ENCODE data around the gene ST6GALNAC3.
A peak's percentile ranks its signal among the peaks of the same experiment; 100 is the strongest.
"Not testable (repeated sequence)": the region's sequence is repeated elsewhere in the genome, so short reads cannot be mapped to it uniquely, and the experiment has no call there.

Gene ST6GALNAC3

DNA sequence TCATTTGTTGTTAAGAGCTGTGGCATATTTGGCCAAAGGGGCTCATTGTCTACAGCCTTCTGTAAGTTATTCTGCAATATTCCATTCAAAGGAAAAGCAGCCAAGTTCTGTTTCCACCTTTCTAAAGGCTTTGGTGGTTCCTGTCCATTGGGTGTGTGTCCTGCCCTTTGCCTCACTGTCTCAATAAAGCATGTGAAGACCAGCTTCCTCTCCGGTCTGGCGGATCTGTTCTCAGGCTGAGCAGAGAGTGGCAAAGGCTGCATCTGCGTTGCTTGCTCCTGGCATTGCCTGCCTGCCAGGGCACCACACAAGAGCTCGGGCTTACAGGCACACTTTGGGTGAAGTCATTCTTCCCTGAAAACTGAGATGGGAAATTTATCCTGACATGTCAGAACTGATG is 34.9 kb downstream of the ST6GALNAC3 start:
- no peak for DNase-seq (ENCODE audit: low read depth)

DNA sequence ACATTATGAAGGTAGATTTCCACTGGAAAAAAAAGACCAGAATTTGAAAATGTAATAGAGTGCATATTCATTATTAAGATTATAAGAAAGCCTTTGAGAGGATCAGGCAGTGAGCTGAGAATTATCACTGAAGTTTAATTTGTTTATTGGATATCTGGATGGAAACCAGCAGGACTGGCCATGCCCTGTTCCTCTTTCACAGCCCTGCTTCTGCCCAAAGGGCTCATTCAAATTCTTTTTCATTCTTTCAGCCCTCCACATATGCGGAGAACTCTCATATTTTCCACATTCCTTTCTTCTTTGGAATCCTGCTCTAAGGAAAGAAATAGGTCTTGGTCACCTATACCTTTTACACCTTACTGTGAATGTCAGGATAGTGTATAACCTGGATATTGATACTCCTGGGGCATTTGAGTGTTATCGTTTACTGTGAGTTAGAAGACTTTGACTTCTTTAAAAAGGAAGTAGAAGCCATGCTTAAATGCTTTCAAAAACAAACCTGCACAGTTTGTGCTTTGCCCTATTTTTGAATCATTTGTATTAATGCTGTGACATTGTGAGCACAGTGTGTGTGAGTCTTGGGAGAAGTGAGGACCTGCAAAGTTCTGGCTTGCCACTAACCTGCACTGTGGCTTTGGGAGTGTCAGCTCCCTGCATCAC is 35.5 kb downstream of the ST6GALNAC3 start:
- no peak for DNase-seq (ENCODE audit: low read depth)

DNA sequence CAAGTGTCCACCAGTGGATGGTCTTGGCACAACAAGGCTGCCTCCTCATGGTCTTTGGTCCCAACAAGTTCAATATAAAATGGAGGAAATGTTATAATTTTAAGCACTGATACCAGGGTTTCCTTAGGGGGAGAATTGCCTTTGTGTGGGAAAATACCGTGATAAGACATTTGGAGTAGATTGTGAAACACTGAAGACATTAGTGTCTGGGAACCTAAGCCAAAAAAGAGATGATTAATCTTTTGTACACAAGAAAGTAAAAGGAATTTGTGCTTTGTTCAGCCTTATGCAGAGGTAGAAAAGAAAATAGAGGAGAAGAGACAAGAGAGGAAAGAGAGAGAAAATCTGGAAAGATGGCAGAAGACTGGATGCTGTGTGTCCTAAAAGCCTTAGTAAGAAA is 36.1 kb downstream of the ST6GALNAC3 start:
- peak; percentile 21 for DNase-seq (ENCODE audit: low read depth)

DNA sequence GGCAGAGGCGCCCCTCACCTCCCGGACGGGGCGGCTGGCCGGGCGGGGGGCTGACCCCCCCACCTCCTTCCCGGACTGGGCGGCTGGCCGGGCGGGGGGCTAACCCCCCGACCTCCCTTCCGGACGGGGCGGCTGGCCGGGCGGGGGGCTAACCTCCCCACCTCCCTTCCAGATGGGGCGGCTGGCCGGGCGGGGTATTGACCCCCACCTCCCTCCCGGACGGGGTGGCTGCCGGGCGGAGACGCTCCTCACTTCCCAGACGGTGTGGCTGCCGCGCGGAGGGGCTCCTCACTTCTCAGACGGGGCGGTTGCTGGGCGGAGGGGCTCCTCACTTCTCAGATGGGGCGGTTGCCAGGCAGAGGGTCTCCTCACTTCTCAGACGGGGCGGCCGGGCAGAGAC is 37.8 kb downstream of the ST6GALNAC3 start:
- not testable (repeated sequence) for DNase-seq (ENCODE audit: low read depth)

DNA sequence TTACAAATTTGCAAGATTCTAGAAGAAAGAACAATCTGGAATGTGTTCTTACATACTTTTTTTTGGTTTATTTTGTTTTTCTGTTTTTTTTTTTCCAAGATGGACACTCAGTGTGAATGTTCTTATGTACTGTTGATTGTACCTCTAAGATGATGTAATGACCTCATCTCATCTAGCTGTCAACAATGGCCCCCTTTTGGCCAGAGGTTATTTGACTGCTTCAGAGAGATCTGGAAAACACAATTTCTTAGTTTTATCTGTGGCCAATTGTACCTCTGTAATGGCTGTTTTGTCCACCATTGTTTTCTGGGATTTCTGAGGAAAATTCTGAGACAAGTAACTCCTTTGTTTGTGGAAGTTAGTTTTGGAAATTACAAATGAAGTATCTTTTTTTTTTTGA is 38.9 kb downstream of the ST6GALNAC3 start:
- no peak for DNase-seq (ENCODE audit: low read depth)

DNA sequence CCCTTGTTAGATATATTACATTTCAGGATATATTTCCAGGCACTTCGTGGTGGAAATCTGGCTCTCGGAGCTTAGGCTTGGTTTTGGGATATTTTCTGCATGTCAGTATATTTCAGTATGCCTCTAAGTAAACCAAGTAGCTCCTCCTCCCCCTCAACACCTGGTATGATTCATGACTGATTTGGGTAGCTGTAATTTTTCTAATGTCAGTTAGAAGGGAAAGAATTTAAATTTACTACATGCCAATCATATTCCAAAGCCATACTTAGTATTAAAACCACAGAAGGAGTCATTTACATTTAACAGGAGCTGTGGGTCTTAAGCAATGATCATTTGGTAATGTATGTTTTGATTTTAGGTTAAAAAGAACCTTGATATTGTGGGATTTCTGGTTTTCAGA is 40.6 kb downstream of the ST6GALNAC3 start:
- DNase-seq (ENCODE audit: low read depth), result no peak

DNA sequence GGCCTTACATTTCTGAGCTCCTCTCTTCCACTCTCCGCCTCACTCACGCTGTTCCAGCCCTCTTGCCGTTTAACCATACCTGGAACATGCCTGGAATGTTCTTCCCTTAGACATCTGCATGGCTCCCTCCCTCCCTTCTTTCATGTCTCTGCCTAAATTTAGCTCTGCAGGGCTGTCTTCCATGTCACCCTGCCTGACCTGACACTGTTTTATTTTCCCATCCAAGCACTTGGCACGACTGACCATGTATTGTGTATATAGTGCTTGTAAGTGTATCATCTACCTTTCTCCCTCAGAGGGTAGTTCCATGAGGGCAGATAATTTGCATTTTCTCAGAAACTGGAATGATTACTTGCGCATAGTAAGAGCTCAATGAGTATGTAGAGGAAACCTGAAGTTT is 47.3 kb downstream of the ST6GALNAC3 start:
- no peak for DNase-seq (ENCODE audit: low read depth)

DNA sequence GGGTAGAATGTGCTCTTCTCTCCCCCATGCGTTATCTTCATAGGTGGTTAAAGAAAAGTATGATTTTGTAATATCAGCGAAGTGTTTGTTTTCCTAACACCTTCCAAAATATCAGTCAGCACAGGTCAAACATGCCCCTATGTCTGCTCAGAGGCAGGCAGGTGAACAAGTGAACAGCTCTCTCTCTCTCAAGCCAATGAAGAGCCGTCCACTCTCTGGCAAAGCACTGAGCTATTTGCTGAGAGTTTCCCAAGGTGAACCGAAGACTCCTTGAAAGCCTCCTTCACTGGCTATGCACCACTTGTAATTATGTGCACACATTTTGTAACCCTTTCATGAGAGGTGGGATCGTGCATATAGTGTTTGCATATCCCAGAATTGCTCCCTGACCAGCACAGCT is 47.7 kb downstream of the ST6GALNAC3 start:
- no peak for DNase-seq (ENCODE audit: low read depth)

DNA sequence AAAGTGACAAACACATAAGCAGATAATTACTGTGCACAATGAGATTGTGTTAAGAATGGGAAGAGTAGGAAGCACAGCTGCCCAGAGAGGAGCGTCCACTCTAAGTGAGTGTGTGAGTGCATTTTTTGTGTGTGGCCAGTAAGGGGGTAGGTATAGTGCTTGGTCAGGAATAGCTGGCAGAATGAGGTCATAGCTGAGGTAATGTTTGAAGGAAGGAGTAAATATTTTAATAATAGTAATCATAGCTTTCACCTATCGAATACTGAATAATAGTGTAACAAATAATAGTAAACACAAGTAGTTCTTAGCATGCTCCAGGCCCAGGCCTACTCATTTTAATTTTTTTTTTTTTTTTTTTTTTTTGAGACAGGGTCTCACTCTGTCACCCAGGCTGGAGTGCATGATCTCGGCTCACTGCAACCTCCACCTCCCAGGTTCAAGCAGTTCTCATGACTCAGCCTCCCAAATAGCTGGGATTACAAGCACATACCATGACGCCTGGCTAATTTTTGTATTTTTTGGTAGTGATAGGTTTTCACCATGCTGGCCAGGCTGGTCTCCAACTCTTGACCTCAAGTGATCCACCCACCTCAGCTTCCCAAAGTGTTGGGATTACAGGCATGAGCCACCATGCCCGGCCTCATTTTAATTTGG is 49.0 kb downstream of the ST6GALNAC3 start:
- not testable (repeated sequence) for DNase-seq (ENCODE audit: low read depth)

DNA sequence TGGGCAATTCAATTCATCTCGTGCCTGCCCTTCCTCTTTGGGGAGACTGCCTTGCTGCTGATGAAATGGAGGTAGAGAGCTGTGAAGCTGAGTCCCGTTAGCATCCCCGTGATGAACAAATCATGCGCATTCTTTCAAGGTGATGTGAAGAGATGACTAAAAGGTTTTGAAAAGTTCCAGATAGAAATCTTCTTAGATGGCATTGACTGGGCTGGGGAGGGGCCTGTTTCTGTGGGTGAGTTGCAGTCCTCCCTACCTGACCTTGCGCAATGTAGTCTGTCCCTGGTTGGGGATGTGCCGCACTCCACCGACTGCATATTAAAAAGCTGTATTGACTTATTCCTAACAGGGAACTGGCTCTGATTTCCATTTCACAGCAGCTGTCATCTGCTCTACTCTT is 49.6 kb downstream of the ST6GALNAC3 start:
- DNase-seq (ENCODE audit: low read depth), result no peak

DNA sequence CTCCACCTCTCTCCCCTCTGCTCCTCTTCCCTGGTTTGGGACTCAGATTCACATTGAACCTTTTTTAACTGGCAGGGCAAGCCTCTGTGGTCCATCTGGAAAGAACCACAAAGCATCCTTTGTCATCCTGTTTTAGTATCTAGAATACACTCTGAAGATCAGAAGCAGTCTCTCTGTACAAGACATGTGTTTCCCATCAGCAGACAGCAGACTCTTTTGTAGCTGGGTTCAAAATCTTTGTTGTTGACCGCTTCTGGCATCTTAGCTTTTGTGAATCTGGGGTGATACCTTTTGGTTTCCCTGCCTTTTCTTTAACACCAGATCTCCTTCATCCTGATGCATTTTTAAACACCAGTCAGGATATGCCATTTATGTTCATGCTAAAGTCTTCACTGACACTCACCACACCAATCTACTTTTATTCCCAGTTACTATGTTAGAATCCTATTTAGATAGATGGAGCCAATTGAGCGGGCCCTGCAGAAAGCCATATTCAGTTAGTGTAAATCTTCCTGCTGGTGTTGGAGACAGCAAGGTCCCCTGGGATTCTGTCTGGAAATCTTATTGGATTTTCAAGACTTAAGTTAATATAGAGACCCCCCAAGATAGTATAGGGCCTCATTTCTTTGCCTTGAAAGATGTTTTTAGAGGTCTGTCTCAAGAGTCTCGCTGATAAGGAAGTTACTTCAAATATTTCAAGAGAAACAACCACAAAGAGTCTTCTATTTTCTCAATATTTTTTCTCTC is 51.1 kb downstream of the ST6GALNAC3 start:
- DNase-seq (ENCODE audit: low read depth), result no peak

DNA sequence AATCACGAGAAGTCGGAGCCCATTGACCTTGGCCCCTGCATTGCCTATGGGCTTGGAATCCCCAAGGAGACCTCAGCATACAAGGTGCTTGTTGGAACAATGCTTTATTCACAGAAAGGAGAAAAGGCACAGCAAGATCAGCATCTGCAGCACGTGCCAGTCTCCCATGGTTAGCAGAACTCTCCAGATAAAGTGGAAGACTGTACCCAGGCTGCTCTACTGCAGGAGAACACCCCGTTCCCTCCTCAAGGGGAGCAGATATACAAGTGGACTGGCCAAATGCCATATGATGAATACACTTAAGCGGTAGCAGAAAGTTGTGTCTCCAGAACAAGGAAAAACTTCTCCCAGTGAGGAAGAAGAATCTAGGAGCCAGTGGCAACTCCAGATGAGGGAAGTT is 53.5 kb downstream of the ST6GALNAC3 start:
- DNase-seq (ENCODE audit: low read depth), result no peak

DNA sequence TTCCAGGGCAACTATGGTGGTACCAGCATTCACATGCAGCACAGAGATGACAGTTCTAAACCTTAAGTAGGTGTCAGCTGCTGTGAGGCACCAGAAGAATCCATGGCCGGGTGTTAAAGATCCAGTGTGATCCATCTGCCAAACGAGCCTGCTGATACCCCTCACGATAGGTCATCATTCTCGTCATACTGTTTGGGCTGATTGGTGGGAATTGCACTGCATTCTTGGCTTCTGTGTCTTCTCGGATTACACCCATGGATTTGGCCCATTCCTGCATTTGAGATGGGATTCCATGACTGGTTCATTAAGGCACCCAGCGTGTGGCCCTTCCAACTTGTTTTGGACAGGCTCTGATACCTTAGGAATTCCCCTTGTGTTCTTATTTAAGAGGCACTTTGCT is 55.2 kb downstream of the ST6GALNAC3 start:
- no peak for DNase-seq (ENCODE audit: low read depth)

DNA sequence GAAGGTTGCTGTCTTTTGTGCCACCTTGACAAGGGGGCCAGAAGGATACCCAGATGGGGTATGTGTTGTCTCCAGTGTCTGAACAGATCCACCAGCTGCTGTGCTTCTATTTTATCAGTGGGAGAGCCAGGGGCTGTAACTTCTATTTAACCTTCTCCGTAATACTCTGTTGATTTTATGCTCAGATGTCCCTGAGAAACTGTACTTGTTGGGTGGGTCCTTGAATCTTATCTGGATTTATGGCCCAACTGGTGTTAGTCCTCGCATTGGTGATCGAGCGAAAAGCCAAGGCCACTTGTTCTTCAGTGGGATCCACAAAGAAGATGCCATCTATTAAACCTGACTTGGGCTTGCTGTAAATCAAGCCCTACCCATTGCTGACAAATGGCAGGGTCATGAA is 56.4 kb downstream of the ST6GALNAC3 start:
- DNase-seq (ENCODE audit: low read depth), result no peak

DNA sequence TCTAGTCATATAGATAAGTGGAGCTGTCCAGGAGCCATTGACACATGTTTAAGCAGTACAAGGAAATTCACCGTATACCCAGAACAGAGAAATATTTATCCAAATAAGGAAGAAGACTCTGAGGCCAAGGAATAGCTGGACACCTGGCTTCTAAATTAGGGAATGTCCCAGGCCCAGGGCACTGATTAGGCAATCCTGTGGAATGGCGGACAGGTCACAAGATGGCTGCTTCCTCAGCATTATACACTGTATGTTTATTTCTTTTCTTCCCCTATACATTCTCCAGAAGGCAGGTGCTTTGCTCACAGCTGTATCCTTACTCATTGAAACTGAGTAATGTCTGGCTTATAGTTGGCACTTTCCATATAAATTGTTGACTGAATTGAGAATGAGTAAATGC is 59.4 kb downstream of the ST6GALNAC3 start:
- no peak for DNase-seq (ENCODE audit: low read depth)

DNA sequence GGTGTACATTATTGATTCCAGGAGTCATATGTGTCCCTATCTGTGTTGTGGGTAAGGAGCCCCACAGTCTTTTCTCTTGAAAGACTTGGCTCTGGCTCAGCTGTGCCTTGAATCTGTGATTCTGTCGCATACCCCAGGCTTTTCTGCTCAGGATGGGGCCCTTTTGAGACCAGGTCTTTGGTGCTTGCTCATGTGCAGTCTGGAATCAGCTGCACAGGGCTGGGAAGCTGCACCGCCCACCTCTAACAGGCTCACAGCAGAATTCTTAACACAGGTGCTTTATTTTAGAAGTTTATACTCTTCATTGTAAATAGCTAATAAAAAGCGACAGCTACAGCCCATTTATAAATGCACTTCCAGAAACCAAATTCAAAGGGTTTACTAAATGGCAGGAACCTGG is 61.3 kb downstream of the ST6GALNAC3 start:
- DNase-seq (ENCODE audit: low read depth), result no peak

DNA sequence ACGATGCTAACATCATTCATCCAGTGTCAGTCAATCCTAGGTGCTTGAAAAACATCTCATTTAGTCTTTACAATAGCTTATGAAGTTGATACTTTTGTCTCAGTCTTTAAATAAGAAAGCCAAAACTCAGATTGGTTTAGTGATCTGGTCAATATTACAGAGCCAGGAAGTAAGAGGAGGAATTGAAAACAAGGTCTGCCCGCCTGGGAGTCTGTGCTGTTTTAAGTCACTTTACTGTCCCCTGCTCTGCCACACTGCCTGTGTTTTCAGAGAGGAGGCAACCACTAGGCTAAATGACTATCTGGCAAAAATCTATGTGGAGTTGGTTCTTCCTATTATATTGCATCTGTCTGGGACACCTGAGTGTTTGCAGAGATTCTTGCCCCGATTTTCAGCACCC is 62.3 kb downstream of the ST6GALNAC3 start:
- DNase-seq (ENCODE audit: low read depth), result no peak

DNA sequence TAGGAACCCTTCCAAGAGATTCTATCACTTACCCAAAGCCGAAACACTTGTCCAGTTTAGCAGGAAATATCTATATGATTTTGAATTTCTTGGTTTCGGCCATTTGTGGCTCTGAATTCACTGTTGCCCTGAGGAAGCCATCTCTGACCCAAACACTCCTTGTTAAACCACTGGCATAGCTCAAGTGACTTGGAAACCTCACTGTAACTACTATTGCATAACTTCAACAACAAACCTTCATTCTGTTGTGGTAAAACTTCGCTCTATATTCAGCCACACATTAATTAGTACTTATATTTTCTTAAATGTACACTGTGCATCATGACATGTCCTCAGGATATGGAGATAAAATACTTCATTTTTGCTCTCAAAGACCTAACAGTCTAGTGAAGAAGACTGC is 63.2 kb downstream of the ST6GALNAC3 start:
- no peak for DNase-seq (ENCODE audit: low read depth)

DNA sequence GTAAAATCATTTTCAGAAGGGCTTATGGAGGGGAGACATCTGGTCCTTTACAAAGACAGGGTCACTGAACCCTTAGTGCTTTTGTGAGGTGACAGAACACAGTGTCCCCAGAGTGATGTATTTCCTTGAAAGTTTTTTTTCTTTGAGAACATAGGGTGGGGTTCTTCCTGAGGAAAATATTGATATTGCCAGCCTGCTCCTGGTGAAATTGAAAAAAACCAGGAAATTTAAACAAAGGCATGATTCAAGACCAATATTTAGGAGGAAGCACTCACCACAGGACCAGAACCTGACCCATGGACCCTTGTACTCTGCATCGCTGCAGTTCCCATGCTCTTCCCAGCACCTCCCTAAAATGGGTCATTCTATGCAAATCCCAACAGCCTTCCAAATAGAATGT is 63.7 kb downstream of the ST6GALNAC3 start:
- DNase-seq (ENCODE audit: low read depth), result no peak

DNA sequence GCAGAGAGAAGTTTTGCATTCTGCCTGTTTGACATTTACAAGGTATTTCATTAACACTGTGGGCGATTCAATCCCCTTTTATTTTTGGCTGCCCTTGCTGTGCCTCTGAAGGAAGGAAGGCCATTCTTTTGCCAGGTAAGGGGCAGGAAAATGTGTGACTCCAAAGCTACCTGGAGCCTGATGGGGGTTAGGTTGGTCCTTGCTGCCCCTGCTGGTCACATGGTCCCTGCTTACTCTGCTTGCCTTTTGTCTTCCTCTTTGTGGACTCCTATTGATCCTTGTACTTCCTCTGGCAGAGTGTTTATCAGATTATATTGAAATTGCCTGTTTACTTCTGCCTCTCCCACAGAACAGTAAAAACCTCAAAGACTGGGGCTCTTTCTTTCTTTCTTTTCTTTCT is 65.7 kb downstream of the ST6GALNAC3 start:
- no peak for DNase-seq (ENCODE audit: low read depth)

DNA sequence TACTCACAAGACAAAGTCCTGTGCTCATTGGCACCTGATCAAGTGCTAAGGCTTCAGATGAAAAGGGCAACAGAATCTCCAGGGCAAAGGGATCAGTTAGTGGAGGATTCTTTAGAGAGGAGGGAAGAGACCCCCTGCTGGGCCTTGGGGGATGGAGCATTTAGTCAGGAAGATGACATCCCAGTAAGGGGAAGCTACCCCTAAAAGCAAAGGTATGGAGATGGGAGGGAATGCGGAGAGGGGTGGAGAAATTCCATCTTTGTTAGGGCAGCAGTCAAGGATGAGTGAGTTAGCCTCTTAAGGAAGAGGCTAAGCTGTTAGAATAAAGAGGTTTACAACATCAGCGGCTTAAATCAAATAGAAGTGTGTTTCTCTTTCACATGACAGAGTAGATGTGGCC is 67.4 kb downstream of the ST6GALNAC3 start:
- no peak for DNase-seq (ENCODE audit: low read depth)

DNA sequence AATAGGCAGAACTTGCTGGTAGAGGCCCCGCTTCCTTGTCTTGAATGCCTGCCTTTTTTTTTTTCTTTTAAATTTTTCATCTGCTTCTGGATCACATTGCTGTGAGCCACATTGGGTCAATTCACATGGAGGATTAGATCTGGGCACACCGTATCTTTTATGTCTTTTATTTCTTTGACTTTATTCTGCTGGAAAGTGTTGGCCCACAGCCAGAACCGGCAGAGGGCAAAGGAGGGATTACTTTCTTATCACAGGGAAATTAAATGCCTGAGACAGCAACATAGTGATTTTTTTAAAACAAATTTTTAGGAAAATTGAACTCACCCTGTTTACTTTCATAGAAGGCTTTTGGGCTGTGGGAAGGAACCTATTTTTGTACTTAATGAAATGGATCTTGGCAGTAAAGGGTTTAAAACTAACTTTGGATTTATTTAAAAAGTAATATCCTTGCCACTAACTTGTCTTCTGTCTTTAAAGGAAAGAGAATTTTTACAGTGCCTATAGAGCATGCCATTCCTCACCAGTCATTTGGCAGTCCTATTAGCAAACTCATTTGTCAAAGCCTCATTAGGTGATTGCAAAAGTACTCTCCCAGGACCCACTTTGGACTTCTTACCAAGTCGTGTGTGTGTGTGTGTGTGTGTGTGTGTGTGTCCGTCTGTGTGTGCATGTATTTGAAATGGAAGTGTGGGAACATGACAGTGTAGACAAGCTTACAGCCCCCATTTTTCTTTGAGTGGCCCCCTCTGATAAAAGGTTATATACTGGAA is 68.4 kb downstream of the ST6GALNAC3 start:
- DNase-seq (ENCODE audit: low read depth), result peak; percentile 17

DNA sequence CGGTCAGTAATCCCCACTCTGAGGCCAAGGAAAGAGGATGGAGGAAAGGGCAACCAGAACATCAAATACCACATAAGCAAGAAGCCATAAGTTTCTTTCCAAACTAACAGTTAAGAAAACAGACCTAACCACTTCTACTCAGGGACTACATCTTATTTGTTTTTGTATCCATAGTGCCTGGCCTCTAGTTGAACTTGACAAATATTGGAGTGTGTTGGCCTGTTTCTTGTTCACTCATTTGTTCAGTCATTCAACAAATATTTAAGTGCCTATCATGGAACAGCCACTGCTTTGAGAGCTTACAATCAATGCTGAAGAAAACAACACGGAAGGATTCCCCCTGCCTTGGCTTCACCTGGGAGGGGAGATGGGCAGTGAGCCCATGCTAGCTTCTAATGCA is 69.7 kb downstream of the ST6GALNAC3 start:
- DNase-seq (ENCODE audit: low read depth), result no peak

All from fibroblast of gingiva (primary cell).